Measurements from ENCODE around the gene CDR2.
"Not testable (repeated sequence)": the region's sequence is repeated elsewhere in the genome, so short reads cannot be mapped to it uniquely, and the experiment has no call there.

- TF ChIP-seq POLR2AphosphoS5 (IDR thresholded peaks at IDR 0.05; ENCODE audit: low read depth); CTCF (IDR thresholded peaks at IDR 0.05; ENCODE audit: insufficient read depth, low read length); REST (IDR thresholded peaks at IDR 0.05; ENCODE audit: insufficient replicate concordance, low read depth): not testable (repeated sequence)
Measured at GRCh38 chr16:22368200-22368826, 6.1 kb downstream of the CDR2 start.
